ENCODE results near the gene SPOP. TPM values are rescaled to one million over a fixed set of nuclear protein-coding genes. Genes with fewer than 3 reads are reported as not detected.

Gene SPOP
- total and polyA plus RNA-seq, 9 of the 15 experiments (the other 6 are each of a cell fraction or from before 2014, with no cell fraction given), result 34.2 to 65.9 (median 39.7) TPM

DNA sequence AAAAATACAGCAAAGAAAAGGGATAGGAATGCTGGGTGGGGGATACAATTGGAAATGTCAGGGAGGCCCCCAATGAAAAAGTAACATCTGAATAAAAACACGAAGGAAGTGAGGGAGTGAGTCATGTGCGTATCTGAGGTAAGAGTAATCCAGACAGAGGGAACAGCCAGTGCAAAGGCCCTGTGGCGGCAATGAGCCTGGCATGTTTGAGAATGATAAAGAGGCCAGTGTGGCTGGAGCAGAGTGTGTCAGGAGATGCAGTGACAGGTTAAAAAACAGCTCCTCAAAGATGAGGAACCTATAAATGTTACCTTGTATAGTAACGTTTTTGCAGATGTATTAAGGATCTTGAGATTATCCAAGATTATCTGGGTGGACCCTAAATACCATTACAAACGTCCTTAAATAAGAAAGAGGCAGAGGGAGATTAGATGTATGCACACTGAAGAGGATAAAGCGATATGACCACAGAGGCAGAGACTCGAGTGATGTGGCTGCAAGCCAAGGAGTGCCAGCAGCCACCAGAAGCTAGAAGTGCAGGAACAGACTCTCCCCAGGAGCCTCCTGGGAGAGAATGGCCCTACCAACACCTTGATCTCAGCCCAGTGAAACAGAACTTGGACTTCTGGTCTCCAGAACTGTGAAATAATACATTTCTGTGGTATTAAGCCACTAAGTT, 47.7 kb upstream of the SPOP start:
- no peak overlapping the region for H3K4me3 ChIP-seq
- H4K20me1 ChIP-seq (replicated peaks; ENCODE audit: control insufficient read depth, insufficient read depth, low read length), result peaks cover 37% of the 10 kb centered on the region; the same call in 1 of the 2 replicates
- POLR2A ChIA-PET, result interaction anchor here (0.6 to 1.7 kb wide), 2 partner anchors 17 to 494 kb away, joined by 4 to 6 read pairs; partner anchors contain the start of gene SLC35B1
- CTCF ChIA-PET (ENCODE audit: low intra/inter-chr PET ratio), result no interaction called here
- H3K79me2 ChIP-seq (ENCODE audit: control insufficient read depth, insufficient read depth, low read length), result peaks cover 67% of the 10 kb centered on the region
- H3K9me3 ChIP-seq (replicated peaks; ENCODE audit: control insufficient read depth, insufficient read depth, low read depth, low read length), result no peaks in the 10 kb centered on the region
- no peak overlapping the region for H3K4me2 ChIP-seq (ENCODE audit: insufficient read depth, low read length)
- H3K4me1 ChIP-seq (replicated peaks in 1 of 2; ENCODE audit: control insufficient read depth in 2 of 2, insufficient read depth in 2 of 2, low read length in 2 of 2), result peaks cover 0 to 8% of the 10 kb centered on the region in 2 experiments; a peak in 4 of 5 replicates
- in situ Hi-C loops (cut with MboI), result no loop called here
- H2AFZ ChIP-seq (ENCODE audit: low read depth, low read length), result no peak overlapping the region
- no peak overlapping the region for H3K27ac ChIP-seq (ENCODE audit: extremely low read depth, low read depth, low read length)
- WGBS (ENCODE audit: insufficient coverage, low coverage, missing lambda C conversion rate), result 46% methylated on average over 7 of the region's 7 CpGs
- BruUV-seq (replicated peaks), result no TSS peak
- ATAC-seq (no peak), DNase-seq (ENCODE audit: extremely low read depth in 1 of 4, low spot score in 3 of 4) (no peak), FAIRE-seq (peak; percentile 40)
- H3K9me1 ChIP-seq (ENCODE audit: control insufficient read depth, insufficient read depth, low read length), result no peaks in the 10 kb centered on the region
- peaks cover 95% of the 10 kb centered on the region for H3K36me3 ChIP-seq (ENCODE audit: control insufficient read depth, insufficient read depth, low read length)
- H3K27me3 ChIP-seq (ENCODE audit: control insufficient read depth in 2 of 2, insufficient read depth in 2 of 2, low read length in 2 of 2), result no peaks in the 10 kb centered on the region
- no peak overlapping the region for H3K9ac ChIP-seq (ENCODE audit: insufficient read depth in 1 of 2, low read depth in 2 of 2, low read length in 2 of 2)
- intact Hi-C loops (cut with micrococcal nuclease), result no loop called here
- TF ChIP-seq PHF8 (IDR thresholded peaks at IDR 0.05; ENCODE audit: borderline replicate concordance, low read length), result no peak
- no peak for TF ChIP-seq GATAD2B (IDR thresholded peaks at IDR 0.05; ENCODE audit: borderline replicate concordance)
- TF ChIP-seq, protein P1, sequence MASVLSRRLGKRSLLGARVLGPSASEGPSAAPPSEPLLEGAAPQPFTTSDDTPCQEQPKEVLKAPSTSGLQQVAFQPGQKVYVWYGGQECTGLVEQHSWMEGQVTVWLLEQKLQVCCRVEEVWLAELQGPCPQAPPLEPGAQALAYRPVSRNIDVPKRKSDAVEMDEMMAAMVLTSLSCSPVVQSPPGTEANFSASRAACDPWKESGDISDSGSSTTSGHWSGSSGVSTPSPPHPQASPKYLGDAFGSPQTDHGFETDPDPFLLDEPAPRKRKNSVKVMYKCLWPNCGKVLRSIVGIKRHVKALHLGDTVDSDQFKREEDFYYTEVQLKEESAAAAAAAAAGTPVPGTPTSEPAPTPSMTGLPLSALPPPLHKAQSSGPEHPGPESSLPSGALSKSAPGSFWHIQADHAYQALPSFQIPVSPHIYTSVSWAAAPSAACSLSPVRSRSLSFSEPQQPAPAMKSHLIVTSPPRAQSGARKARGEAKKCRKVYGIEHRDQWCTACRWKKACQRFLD (CRISPR knock-in tag; IDR thresholded peaks at IDR 0.05), result no peak
- 0 out of 2 replicates have a peak, but pooled peaks have one; percentile 6 for TF ChIP-seq NFIC (IDR thresholded peaks at IDR 0.05)
- TF ChIP-seq BRF1 (IDR thresholded peaks at IDR 0.05; ENCODE audit: borderline replicate concordance, extremely low read depth, insufficient read length), result no peak
- TF ChIP-seq EGR1 (conservative IDR thresholded peaks at IDR 0.05), result no peak
- TF ChIP-seq, protein P2, sequence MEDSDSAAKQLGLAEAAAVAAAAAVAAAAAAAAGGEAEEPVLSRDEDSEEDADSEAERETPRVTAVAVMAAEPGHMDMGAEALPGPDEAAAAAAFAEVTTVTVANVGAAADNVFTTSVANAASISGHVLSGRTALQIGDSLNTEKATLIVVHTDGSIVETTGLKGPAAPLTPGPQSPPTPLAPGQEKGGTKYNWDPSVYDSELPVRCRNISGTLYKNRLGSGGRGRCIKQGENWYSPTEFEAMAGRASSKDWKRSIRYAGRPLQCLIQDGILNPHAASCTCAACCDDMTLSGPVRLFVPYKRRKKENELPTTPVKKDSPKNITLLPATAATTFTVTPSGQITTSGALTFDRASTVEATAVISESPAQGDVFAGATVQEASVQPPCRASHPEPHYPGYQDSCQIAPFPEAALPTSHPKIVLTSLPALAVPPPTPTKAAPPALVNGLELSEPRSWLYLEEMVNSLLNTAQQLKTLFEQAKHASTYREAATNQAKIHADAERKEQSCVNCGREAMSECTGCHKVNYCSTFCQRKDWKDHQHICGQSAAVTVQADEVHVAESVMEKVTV (CRISPR knock-in tag; IDR thresholded peaks at IDR 0.05), result no peak
- TF ChIP-seq RNF219 (CRISPR knock-in tag; IDR thresholded peaks at IDR 0.05), result no peak
- TF ChIP-seq ZFP30 (CRISPR knock-in tag; IDR thresholded peaks at IDR 0.05; ENCODE audit: borderline replicate concordance), result no peak
- TF ChIP-seq RBM25 (IDR thresholded peaks at IDR 0.05; ENCODE audit: low read depth, low read length, severe bottlenecking), result peak; percentile 66
- TF ChIP-seq, protein P3, sequence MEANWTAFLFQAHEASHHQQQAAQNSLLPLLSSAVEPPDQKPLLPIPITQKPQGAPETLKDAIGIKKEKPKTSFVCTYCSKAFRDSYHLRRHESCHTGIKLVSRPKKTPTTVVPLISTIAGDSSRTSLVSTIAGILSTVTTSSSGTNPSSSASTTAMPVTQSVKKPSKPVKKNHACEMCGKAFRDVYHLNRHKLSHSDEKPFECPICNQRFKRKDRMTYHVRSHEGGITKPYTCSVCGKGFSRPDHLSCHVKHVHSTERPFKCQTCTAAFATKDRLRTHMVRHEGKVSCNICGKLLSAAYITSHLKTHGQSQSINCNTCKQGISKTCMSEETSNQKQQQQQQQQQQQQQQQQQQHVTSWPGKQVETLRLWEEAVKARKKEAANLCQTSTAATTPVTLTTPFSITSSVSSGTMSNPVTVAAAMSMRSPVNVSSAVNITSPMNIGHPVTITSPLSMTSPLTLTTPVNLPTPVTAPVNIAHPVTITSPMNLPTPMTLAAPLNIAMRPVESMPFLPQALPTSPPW (CRISPR knock-in tag; IDR thresholded peaks at IDR 0.05), result no peak
- peak; percentile 65 for TF ChIP-seq CBFA2T3 (IDR thresholded peaks at IDR 0.05)
- TF ChIP-seq NRF1 (conservative IDR thresholded peaks at IDR 0.05 in 1 of 2, IDR thresholded peaks at IDR 0.05 in 1 of 2), result no peak
- no peak for TF ChIP-seq SP1 (CRISPR knock-in tag; IDR thresholded peaks at IDR 0.05)
- TF ChIP-seq POLR3A (IDR thresholded peaks at IDR 0.05; ENCODE audit: borderline replicate concordance, extremely low read depth, insufficient read depth, insufficient read length), result no peak
